GM12878 (cell line): ENCODE results near the gene HS6ST3. TPM values are rescaled to one million over a fixed set of nuclear protein-coding genes. Genes with fewer than 3 reads are reported as not detected.

ENCODE experiments used
- FOXM1 ChIP-seq: IDR thresholded peaks from 2 replicates; pipeline ENCODE4 v1.6.1; 2012; ENCODE audit warnings: low read depth, mild to moderate bottlenecking, inconsistent platforms, low read length, moderate library complexity
- HDGF ChIP-seq: fragments of 450-650 bp; IDR thresholded peaks from 2 replicates; pipeline ENCODE4 v1.6.1; 2016; ENCODE audit warnings: antibody characterized with exemption
- polyA plus RNA-seq, 11 experiments: library from polyadenylated mRNA; depleted of rRNA in 4 of 11; unstranded in 6 of 11; stranded (reverse) in 5 of 11; fragments of >200 nt; fragmentation: Nextera tagmentation in 4 of 11; fragmentation: Illumina TruSeq in 1 of 11; extraction: Ambion mirVana in 4 of 11; extraction: Trizol in 1 of 11; gene quantifications; 1 replicate in 1 of 11; 2 replicates in 10 of 11; pipeline versions ENCODE4 v1.2.1 to v1.2.3, GENCODE V29; 2011 to 2016; ENCODE audit warnings: inconsistent platforms in 2 of 11, missing spikeins in 2 of 11, low read depth in 1 of 11
- total RNA-seq, 4 experiments: library from RNA; depleted of rRNA in 3 of 4; stranded (reverse); fragments of >200 nt in 3 of 4; fragmentation: Illumina TruSeq in 1 of 4; extraction: Trizol in 1 of 4; gene quantifications; 2 replicates each; pipeline versions ENCODE4 v1.2.1 to v1.2.3, GENCODE V29; 2013 to 2021
- TF ChIP-seq, protein P1 (sequence below): IDR thresholded peaks from 2 replicates; pipeline ENCODE4 v1.6.1; 2011; ENCODE audit warnings: borderline replicate concordance, low read depth, mild to moderate bottlenecking, moderate library complexity, low read length; ENCODE audit not compliant: insufficient read depth, poor library complexity, severe bottlenecking
- TF ChIP-seq, protein P2 (sequence below): fragments of 450-650 bp; IDR thresholded peaks from 2 replicates; pipeline ENCODE4 v1.6.1; 2018; ENCODE audit warnings: borderline replicate concordance, mild to moderate bottlenecking; ENCODE audit not compliant: partially characterized antibody
- TF ChIP-seq, protein P3 (sequence below): fragments of 450-650 bp; formaldehyde crosslinking; IDR thresholded peaks from 2 replicates; pipeline ENCODE4 v1.4.0; 2020; ENCODE audit warnings: mild to moderate bottlenecking, moderate library complexity

Gene HS6ST3
- total and polyA plus RNA-seq, 10 of the 15 experiments (the other 5 are each of a cell fraction or from before 2014, with no cell fraction given), result under 0.01 to 2.9 TPM; not detected in 8

DNA sequence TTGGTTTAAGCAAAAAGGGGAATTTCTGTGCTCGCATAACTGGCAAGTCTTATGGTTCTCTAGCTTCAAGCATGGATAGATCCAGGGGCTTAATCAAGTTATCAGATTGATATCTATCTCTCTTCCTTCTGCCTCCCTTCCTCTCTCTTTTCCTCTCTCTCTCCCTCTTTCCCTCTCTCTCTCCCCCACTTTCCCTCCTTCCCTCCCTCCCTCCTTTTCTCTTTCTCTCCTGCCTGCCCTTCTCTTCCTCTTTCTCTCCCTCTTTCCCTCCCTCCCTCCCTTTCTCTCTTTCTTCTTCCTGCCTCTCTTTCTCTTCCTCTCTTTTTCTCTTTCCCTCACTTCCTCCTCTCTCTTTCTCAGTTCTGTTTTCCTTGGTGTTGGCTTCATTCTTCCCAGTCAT is 195.8 kb downstream of the HS6ST3 start (continued):
- TF ChIP-seq, protein P1, sequence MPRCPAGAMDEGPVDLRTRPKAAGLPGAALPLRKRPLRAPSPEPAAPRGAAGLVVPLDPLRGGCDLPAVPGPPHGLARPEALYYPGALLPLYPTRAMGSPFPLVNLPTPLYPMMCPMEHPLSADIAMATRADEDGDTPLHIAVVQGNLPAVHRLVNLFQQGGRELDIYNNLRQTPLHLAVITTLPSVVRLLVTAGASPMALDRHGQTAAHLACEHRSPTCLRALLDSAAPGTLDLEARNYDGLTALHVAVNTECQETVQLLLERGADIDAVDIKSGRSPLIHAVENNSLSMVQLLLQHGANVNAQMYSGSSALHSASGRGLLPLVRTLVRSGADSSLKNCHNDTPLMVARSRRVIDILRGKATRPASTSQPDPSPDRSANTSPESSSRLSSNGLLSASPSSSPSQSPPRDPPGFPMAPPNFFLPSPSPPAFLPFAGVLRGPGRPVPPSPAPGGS, result no peak
- TF ChIP-seq, protein P2, sequence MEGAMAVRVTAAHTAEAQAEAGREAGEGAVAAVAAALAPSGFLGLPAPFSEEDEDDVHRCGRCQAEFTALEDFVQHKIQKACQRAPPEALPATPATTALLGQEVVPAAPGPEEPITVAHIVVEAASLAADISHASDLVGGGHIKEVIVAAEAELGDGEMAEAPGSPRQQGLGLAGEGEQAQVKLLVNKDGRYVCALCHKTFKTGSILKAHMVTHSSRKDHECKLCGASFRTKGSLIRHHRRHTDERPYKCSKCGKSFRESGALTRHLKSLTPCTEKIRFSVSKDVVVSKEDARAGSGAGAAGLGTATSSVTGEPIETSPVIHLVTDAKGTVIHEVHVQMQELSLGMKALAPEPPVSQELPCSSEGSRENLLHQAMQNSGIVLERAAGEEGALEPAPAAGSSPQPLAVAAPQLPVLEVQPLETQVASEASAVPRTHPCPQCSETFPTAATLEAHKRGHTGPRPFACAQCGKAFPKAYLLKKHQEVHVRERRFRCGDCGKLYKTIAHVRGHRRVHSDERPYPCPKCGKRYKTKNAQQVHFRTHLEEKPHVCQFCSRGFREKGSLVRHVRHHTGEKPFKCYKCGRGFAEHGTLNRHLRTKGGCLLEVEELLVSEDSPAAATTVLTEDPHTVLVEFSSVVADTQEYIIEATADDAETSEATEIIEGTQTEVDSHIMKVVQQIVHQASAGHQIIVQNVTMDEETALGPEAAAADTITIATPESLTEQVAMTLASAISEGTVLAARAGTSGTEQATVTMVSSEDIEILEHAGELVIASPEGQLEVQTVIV, result no peak
- TF ChIP-seq FOXM1, result no peak
- no peak for TF ChIP-seq HDGF
- TF ChIP-seq, protein P3, sequence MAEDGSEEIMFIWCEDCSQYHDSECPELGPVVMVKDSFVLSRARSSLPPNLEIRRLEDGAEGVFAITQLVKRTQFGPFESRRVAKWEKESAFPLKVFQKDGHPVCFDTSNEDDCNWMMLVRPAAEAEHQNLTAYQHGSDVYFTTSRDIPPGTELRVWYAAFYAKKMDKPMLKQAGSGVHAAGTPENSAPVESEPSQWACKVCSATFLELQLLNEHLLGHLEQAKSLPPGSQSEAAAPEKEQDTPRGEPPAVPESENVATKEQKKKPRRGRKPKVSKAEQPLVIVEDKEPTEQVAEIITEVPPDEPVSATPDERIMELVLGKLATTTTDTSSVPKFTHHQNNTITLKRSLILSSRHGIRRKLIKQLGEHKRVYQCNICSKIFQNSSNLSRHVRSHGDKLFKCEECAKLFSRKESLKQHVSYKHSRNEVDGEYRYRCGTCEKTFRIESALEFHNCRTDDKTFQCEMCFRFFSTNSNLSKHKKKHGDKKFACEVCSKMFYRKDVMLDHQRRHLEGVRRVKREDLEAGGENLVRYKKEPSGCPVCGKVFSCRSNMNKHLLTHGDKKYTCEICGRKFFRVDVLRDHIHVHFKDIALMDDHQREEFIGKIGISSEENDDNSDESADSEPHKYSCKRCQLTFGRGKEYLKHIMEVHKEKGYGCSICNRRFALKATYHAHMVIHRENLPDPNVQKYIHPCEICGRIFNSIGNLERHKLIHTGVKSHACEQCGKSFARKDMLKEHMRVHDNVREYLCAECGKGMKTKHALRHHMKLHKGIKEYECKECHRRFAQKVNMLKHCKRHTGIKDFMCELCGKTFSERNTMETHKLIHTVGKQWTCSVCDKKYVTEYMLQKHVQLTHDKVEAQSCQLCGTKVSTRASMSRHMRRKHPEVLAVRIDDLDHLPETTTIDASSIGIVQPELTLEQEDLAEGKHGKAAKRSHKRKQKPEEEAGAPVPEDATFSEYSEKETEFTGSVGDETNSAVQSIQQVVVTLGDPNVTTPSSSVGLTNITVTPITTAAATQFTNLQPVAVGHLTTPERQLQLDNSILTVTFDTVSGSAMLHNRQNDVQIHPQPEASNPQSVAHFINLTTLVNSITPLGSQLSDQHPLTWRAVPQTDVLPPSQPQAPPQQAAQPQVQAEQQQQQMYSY (CRISPR knock-in tag), result no peak
